Activated CD8-positive, alpha-beta T cell treated with anti-CD3 and anti-CD28 coated beads for 36 hours (primary cell): ENCODE results near the gene QRICH2. TPM values are rescaled to one million over a fixed set of nuclear protein-coding genes. Genes with fewer than 3 reads are reported as not detected.

Experiments
- ATAC-seq: fragments of 200-7000 bp; cut with Tn5 transposase; one replicate; pipeline ENCODE4 v1.10.0; 2021; ENCODE audit warnings: mild to moderate bottlenecking, moderate library complexity
- CTCF ChIA-PET: fragments of 350-600 bp; sonication (Branson Sonifier 250); formaldehyde crosslinking; loops from one replicate; lab custom pipeline; 2021; ENCODE audit warnings: antibody characterized with exemption; lab: Charles Lee
- POLR2A ChIA-PET: fragments of 350-600 bp; sonication (Branson Sonifier 250); formaldehyde crosslinking; loops from one replicate; lab custom pipeline; 2021; ENCODE audit warnings: antibody characterized with exemption; lab: Charles Lee
- DNase-seq: peaks from one replicate; pipeline ENCODE4 v3.0.0-alpha.2; 2020
- H3K27ac Mint-ChIP-seq: one replicate; pipeline ENCODE4 v1.8.0; 2021; ENCODE audit warnings: mild to moderate bottlenecking, mixed read lengths
- H3K27me3 Mint-ChIP-seq: one replicate; pipeline ENCODE4 v1.8.0; 2021; ENCODE audit warnings: mixed read lengths
- H3K36me3 Mint-ChIP-seq: one replicate; pipeline ENCODE4 v1.8.0; 2021; ENCODE audit warnings: low read depth, mixed read lengths
- H3K4me1 Mint-ChIP-seq: one replicate; pipeline ENCODE4 v1.8.0; 2021; ENCODE audit warnings: low read depth, mixed read lengths
- H3K4me3 Mint-ChIP-seq: one replicate; pipeline ENCODE4 v1.8.0; 2021; ENCODE audit warnings: mild to moderate bottlenecking, moderate library complexity, mixed read lengths
- H3K9me3 Mint-ChIP-seq: one replicate; pipeline ENCODE4 v1.8.0; 2021; ENCODE audit warnings: mixed read lengths
- intact Hi-C: fragments of 100-400 bp; cut with micrococcal nuclease; formaldehyde crosslinking; loops from one replicate; pipeline ENCODE4 v1.10.0; 2022
- total RNA-seq, 2 experiments: library from RNA; stranded (reverse); gene quantifications; one replicate each; pipeline ENCODE4 v1.2.3, GENCODE V29; 2021
- TF ChIP-seq, protein P1 (sequence below): fragments of 200-600 bp; IDR thresholded peaks from one replicate; pipeline ENCODE4 v1.8.0; 2022; ENCODE audit warnings: antibody characterized with exemption, mild to moderate bottlenecking

QRICH2 gene
- total RNA-seq, 2 experiments from 2014 or later = 0.49 to 0.52 TPM

GRCh38 chr17:76264425-76264754, 43.7 kb downstream of the QRICH2 start:
- ChIA-PET POLR2A (interaction anchor here (0.6 to 29.4 kb wide), 14 partner anchors 2 to 481 kb away, joined by 3 to 960 read pairs (median 4); partner anchors contain the start of genes EXOC7, FOXJ1, RNF157 and UBALD2), CTCF (interaction anchor here (0.7 to 4.1 kb wide), 13 partner anchors 10 to 250 kb away, joined by 3 to 23 read pairs (median 4); no protein-coding TSS in a partner anchor)
- ATAC-seq = peak; percentile 0
- TF ChIP-seq, protein P1, sequence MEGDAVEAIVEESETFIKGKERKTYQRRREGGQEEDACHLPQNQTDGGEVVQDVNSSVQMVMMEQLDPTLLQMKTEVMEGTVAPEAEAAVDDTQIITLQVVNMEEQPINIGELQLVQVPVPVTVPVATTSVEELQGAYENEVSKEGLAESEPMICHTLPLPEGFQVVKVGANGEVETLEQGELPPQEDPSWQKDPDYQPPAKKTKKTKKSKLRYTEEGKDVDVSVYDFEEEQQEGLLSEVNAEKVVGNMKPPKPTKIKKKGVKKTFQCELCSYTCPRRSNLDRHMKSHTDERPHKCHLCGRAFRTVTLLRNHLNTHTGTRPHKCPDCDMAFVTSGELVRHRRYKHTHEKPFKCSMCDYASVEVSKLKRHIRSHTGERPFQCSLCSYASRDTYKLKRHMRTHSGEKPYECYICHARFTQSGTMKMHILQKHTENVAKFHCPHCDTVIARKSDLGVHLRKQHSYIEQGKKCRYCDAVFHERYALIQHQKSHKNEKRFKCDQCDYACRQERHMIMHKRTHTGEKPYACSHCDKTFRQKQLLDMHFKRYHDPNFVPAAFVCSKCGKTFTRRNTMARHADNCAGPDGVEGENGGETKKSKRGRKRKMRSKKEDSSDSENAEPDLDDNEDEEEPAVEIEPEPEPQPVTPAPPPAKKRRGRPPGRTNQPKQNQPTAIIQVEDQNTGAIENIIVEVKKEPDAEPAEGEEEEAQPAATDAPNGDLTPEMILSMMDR = no peak
- peak overlapping the region; percentile 65 for H3K4me3 Mint-ChIP-seq
- intact Hi-C loops = no loop called here
- no peaks in the 10 kb centered on the region for H3K9me3 Mint-ChIP-seq
- no peaks in the 10 kb centered on the region for H3K27me3 Mint-ChIP-seq
- peak overlapping the region; percentile 95 for H3K27ac Mint-ChIP-seq
- H3K4me1 Mint-ChIP-seq = peaks cover 42% of the 10 kb centered on the region
- H3K36me3 Mint-ChIP-seq = peaks cover 35% of the 10 kb centered on the region
- DNase-seq = peak; percentile 48

GRCh38 chr17:76263896-76264295, 44.2 kb downstream of the QRICH2 start:
- no peak for DNase-seq
- POLR2A ChIA-PET = interaction anchor here (0.9 to 29.4 kb wide), 9 partner anchors 3 to 161 kb away, joined by 3 to 960 read pairs (median 6); partner anchors contain the start of genes EXOC7, RNF157 and UBALD2
- CTCF ChIA-PET = interaction anchor here (0.7 to 4.1 kb wide), 11 partner anchors 10 to 250 kb away, joined by 3 to 23 read pairs (median 9); no protein-coding TSS in a partner anchor

GRCh38 chr17:76262732-76263344, 45.2 kb downstream of the QRICH2 start:
- Mint-ChIP-seq H3K4me3 (peak overlapping the region; percentile 51), H3K27ac (peak overlapping the region; percentile 95), H3K36me3 (peaks cover 19% of the 10 kb centered on the region), H3K4me1 (peaks cover 35% of the 10 kb centered on the region), H3K9me3 (no peaks in the 10 kb centered on the region), H3K27me3 (no peaks in the 10 kb centered on the region)
- DNase-seq (peak; percentile 64), ATAC-seq (no peak)
- intact Hi-C loops = no loop called here
- ChIA-PET CTCF (interaction anchor here (1.0 to 4.1 kb wide), 11 partner anchors 9 to 141 kb away, joined by 3 to 23 read pairs (median 11); no protein-coding TSS in a partner anchor), POLR2A (interaction anchor here (0.9 to 29.4 kb wide), 6 partner anchors 4 to 117 kb away, joined by 3 to 960 read pairs (median 352); partner anchors contain the start of genes RNF157 and UBALD2)
- TF ChIP-seq, protein P1 = no peak

More at GRCh38 chr17:76263896-76264295, 44.2 kb downstream of the QRICH2 start:
- no peaks in the 10 kb centered on the region for H3K27me3 Mint-ChIP-seq
- ATAC-seq = no peak
- peak overlapping the region; percentile 65 for H3K4me3 Mint-ChIP-seq
- H3K9me3 Mint-ChIP-seq = no peaks in the 10 kb centered on the region
- H3K36me3 Mint-ChIP-seq = peaks cover 30% of the 10 kb centered on the region
- H3K4me1 Mint-ChIP-seq = peaks cover 38% of the 10 kb centered on the region
- TF ChIP-seq, protein P1 = no peak
- intact Hi-C loops = no loop called here
- H3K27ac Mint-ChIP-seq = peak overlapping the region; percentile 95

DNA sequence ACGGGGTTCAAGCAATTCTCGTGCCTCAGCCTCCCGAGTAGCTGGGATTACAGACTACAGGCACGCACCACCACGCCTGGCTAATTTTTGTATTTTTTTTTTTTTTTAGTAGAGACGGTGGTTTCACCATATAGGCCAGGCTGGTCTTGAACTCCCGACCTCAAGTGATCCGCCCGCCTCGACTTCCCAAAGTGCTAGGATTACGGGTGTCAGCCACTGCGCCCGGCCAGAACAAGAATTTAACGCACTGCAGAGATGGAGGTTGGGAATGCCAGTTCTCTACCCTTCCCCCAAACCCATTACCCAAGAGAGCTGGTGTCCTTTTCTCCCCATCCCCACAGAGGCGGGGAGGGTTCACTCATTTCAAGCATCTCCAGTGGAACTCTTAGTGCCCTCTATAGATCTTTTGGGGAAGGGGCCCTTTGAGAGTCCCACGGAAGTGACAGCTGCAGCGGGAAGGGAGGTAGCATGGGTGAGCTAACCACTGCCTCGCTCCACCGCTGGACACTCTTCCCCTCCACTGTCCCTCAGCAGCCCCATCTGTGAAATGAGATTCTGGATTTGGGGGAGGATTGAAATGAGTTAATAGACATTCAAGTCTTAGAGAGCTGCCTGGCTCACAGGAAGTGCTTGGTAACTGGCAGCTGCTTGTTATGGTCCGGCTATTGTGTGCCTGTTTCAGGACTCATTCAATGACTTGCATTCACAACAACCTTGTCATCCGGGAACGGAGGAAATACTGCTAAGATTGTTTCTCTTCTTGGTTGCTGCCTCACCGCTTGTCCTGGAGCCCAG, 46.5 kb downstream of the QRICH2 start:
- DNase-seq = peak; percentile 56

More for the DNA sequence above, 46.5 kb downstream of the QRICH2 start:
- ChIA-PET CTCF (interaction anchor here (0.9 to 4.1 kb wide), 8 partner anchors 8 to 84 kb away, joined by 3 to 23 read pairs (median 3); no protein-coding TSS in a partner anchor), POLR2A (interaction anchor here (0.6 to 29.4 kb wide), 5 partner anchors 5 to 276 kb away, joined by 3 to 960 read pairs (median 700); partner anchors contain the start of genes RNF157 and UBALD2)
- TF ChIP-seq, protein P1 = no peak
- Mint-ChIP-seq H3K36me3 (peaks cover 11% of the 10 kb centered on the region), H3K9me3 (peaks cover 3% of the 10 kb centered on the region), H3K27ac (peak overlapping the region; percentile 95), H3K4me3 (no peak overlapping the region), H3K27me3 (no peaks in the 10 kb centered on the region), H3K4me1 (peaks cover 39% of the 10 kb centered on the region)
- intact Hi-C loops = no loop called here
- no peak for ATAC-seq
